Spleen (tissue), 7 donors: ENCODE measurements around the gene PHF3.

Experiments used
- POLR2AphosphoS5 ChIP-seq, 3 donors: sonication (generic); formaldehyde crosslinking; IDR thresholded peaks; one replicate each; pipeline ENCODE4 v1.5.1; 2017; ENCODE audit warnings: antibody characterized with exemption in 3 of 3
- TF ChIP-seq, protein P1 (sequence below), 11 experiments: fragments of 200-600 bp in 7 of 11; fragments of 450-650 bp in 4 of 11; sonication (generic) in 4 of 11; IDR thresholded peaks in 8 of 11; conservative IDR thresholded peaks in 3 of 11; 1 replicate in 7 of 11; 2 replicates in 4 of 11; pipeline versions ENCODE4 v1.4.0 to v1.8.0; 2016 to 2021; ENCODE audit warnings: antibody characterized with exemption in 11 of 11, inconsistent platforms in 4 of 11, mild to moderate bottlenecking in 1 of 11
- donor health status: DM: no; HTN: no; CAD: no; lungs with moderate emphysema.
- donor health status: DM: no; HTN: no; CAD: no.
- donor health status: DM: no; HTN: no; CAD: no.

DNA sequence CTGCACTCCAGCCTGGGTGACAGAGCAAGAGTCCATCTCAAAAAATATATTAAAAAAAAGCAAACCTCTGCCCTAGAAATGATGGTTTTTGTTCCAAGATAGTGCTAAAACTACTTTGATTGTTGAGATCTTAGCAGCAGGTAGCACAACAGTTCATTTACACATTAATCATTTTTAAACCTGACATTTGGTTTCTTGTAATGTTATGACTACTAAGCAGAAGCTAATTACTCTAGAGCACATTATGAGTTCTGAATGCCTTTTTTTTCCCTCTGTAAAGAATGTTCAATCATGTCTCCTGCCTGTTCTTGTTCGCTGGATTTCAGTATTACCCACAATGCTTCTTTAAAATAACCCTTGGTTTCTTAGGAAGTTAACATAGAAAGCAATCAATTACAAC is 24.7 kb upstream of the PHF3 start:
- TF ChIP-seq, protein P1, sequence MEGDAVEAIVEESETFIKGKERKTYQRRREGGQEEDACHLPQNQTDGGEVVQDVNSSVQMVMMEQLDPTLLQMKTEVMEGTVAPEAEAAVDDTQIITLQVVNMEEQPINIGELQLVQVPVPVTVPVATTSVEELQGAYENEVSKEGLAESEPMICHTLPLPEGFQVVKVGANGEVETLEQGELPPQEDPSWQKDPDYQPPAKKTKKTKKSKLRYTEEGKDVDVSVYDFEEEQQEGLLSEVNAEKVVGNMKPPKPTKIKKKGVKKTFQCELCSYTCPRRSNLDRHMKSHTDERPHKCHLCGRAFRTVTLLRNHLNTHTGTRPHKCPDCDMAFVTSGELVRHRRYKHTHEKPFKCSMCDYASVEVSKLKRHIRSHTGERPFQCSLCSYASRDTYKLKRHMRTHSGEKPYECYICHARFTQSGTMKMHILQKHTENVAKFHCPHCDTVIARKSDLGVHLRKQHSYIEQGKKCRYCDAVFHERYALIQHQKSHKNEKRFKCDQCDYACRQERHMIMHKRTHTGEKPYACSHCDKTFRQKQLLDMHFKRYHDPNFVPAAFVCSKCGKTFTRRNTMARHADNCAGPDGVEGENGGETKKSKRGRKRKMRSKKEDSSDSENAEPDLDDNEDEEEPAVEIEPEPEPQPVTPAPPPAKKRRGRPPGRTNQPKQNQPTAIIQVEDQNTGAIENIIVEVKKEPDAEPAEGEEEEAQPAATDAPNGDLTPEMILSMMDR (IDR thresholded peaks at IDR 0.05 in 8 of 11, conservative IDR thresholded peaks at IDR 0.05 in 3 of 11) = no peak
- no peak for TF ChIP-seq POLR2AphosphoS5 (IDR thresholded peaks at IDR 0.05)
